K562 (cell line): Measurements from ENCODE around the gene DNAJC1.

Experiments
- CEBPG ChIP-seq, 3 experiments: fragments of 200-800 bp in 1 of 3; sonication (Bioruptor generic) in 1 of 3; sonication (generic) in 1 of 3; formaldehyde crosslinking in 1 of 3; IDR thresholded peaks in 2 of 3; conservative IDR thresholded peaks in 1 of 3; 2 replicates each; pipeline versions ENCODE4 v1.6.1 to v1.8.0; 2016 to 2022; ENCODE audit warnings: missing compliant biosample characterization in 2 of 3, missing genetic modification characterization in 2 of 3, mild to moderate bottlenecking in 1 of 3, missing genetic modification reagents in 1 of 3
- EGR1 ChIP-seq: fragments of 450-650 bp; conservative IDR thresholded peaks from 2 replicates; pipeline ENCODE4 v1.6.1; 2017; ENCODE audit warnings: mild to moderate bottlenecking
- KDM1A ChIP-seq, 2 experiments: fragments of 450-650 bp; IDR thresholded peaks; 2 replicates each; pipeline ENCODE4 v1.6.1; 2016; ENCODE audit warnings: mild to moderate bottlenecking in 2 of 2
- MAFF ChIP-seq: IDR thresholded peaks from 2 replicates; pipeline ENCODE4 v1.6.1; 2012; ENCODE audit warnings: low read length, improper control_type of control experiment
- MEF2D ChIP-seq: conservative IDR thresholded peaks from 2 replicates; pipeline ENCODE4 v1.6.1; 2016; ENCODE audit warnings: low read depth, missing genetic modification characterization, missing compliant biosample characterization
- MYBL2 ChIP-seq, 2 experiments: fragments of 450-650 bp in 1 of 2; sonication (generic) in 1 of 2; formaldehyde crosslinking in 1 of 2; IDR thresholded peaks; 2 replicates each; pipeline versions ENCODE4 v1.6.1 to v1.8.1; 2017 to 2022; ENCODE audit warnings: borderline replicate concordance in 1 of 2, inconsistent platforms in 1 of 2, low read depth in 1 of 2, mild to moderate bottlenecking in 1 of 2, missing genetic modification reagents in 1 of 2, moderate library complexity in 1 of 2
- PHF8 ChIP-seq: fragments of 200-600 bp; sonication (generic); IDR thresholded peaks from 2 replicates; pipeline ENCODE4 v1.6.1; 2012; ENCODE audit warnings: mixed run types, mild to moderate bottlenecking, inconsistent platforms, low read length, moderate library complexity, borderline replicate concordance
- POLR2AphosphoS2 ChIP-seq: IDR thresholded peaks from 2 replicates; pipeline ENCODE4 v1.6.1; 2012; ENCODE audit warnings: low read length, improper control_type of control experiment
- SP1 ChIP-seq: sonication (generic); formaldehyde crosslinking; IDR thresholded peaks from 2 replicates; pipeline ENCODE4 v1.8.1; 2022; ENCODE audit warnings: mild to moderate bottlenecking, missing genetic modification reagents
- TAF9B ChIP-seq: fragments of 450-650 bp; IDR thresholded peaks from 2 replicates; pipeline ENCODE4 v1.6.1; 2018; ENCODE audit warnings: mild to moderate bottlenecking; ENCODE audit not compliant: partially characterized antibody
- TCF3 ChIP-seq: sonication (generic); formaldehyde crosslinking; IDR thresholded peaks from 2 replicates; pipeline ENCODE4 v1.4.0; 2020; ENCODE audit warnings: mild to moderate bottlenecking, missing genetic modification reagents
- ZNF311 ChIP-seq: fragments of 250-450 bp; sonication (Bioruptor Pico); IDR thresholded peaks from 2 replicates; pipeline ENCODE4 v1.4.0; 2020; ENCODE audit warnings: mild to moderate bottlenecking, moderate library complexity
- TF ChIP-seq, protein P1 (sequence below): sonication (generic); formaldehyde crosslinking; IDR thresholded peaks from 2 replicates; pipeline ENCODE4 v1.8.0; 2022; ENCODE audit warnings: mild to moderate bottlenecking, low read depth, missing genetic modification reagents
- TF ChIP-seq, protein P2 (sequence below), 2 experiments: fragments of 150-350 bp in 1 of 2; IDR thresholded peaks; 2 replicates each; pipeline ENCODE4 v1.6.1; 2012 to 2016; ENCODE audit warnings: low read depth in 2 of 2, low read length in 2 of 2, mild to moderate bottlenecking in 1 of 2, moderate library complexity in 1 of 2

DNA sequence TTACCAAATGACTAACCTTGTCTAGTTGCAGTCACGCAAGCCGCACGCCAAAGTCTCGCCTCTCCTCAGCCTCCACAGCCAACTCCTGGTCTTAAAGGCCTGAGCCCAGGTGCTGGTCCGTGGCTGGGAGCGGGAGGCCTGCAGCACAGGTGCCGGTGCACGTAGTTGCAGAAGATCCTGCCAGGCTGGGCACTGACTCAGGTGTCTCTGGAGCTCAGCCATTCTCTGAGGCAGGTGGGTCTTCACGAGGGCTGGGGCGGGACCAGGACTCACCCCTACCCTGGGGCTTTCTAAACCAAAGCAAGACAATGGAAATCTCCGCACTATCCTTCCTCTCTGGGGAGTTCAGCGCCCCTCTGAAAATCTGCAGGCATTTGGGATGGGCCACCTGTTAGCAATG is 253.1 kb downstream of the DNAJC1 start:
- no peak for TF ChIP-seq CEBPG (CRISPR knock-in tag; IDR thresholded peaks at IDR 0.05)
- no peak for TF ChIP-seq CEBPG (tag; conservative IDR thresholded peaks at IDR 0.05 in 1 of 2, IDR thresholded peaks at IDR 0.05 in 1 of 2)
- TF ChIP-seq, protein P1, sequence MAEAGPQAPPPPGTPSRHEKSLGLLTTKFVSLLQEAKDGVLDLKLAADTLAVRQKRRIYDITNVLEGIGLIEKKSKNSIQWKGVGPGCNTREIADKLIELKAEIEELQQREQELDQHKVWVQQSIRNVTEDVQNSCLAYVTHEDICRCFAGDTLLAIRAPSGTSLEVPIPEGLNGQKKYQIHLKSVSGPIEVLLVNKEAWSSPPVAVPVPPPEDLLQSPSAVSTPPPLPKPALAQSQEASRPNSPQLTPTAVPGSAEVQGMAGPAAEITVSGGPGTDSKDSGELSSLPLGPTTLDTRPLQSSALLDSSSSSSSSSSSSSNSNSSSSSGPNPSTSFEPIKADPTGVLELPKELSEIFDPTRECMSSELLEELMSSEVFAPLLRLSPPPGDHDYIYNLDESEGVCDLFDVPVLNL: no peak
- TF ChIP-seq MAFF: no peak
- no peak for TF ChIP-seq SP1 (CRISPR knock-in tag)
- TF ChIP-seq KDM1A (IDR thresholded peaks at IDR 0.05): no peak
- TF ChIP-seq MYBL2 (IDR thresholded peaks at IDR 0.05; ENCODE audit: low read depth): no peak
- no peak for TF ChIP-seq MYBL2 (CRISPR knock-in tag; IDR thresholded peaks at IDR 0.05; ENCODE audit: borderline replicate concordance)
- no peak for TF ChIP-seq POLR2AphosphoS2
- no peak for TF ChIP-seq MEF2D (tag)
- no peak for TF ChIP-seq TCF3 (CRISPR knock-in tag)
- no peak for TF ChIP-seq TAF9B
- no peak for TF ChIP-seq EGR1
- TF ChIP-seq, protein P2, sequence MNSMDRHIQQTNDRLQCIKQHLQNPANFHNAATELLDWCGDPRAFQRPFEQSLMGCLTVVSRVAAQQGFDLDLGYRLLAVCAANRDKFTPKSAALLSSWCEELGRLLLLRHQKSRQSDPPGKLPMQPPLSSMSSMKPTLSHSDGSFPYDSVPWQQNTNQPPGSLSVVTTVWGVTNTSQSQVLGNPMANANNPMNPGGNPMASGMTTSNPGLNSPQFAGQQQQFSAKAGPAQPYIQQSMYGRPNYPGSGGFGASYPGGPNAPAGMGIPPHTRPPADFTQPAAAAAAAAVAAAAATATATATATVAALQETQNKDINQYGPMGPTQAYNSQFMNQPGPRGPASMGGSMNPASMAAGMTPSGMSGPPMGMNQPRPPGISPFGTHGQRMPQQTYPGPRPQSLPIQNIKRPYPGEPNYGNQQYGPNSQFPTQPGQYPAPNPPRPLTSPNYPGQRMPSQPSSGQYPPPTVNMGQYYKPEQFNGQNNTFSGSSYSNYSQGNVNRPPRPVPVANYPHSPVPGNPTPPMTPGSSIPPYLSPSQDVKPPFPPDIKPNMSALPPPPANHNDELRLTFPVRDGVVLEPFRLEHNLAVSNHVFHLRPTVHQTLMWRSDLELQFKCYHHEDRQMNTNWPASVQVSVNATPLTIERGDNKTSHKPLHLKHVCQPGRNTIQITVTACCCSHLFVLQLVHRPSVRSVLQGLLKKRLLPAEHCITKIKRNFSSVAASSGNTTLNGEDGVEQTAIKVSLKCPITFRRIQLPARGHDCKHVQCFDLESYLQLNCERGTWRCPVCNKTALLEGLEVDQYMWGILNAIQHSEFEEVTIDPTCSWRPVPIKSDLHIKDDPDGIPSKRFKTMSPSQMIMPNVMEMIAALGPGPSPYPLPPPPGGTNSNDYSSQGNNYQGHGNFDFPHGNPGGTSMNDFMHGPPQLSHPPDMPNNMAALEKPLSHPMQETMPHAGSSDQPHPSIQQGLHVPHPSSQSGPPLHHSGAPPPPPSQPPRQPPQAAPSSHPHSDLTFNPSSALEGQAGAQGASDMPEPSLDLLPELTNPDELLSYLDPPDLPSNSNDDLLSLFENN (IDR thresholded peaks at IDR 0.05; ENCODE audit: low read depth in 2 of 2, low read length in 2 of 2): no peak
- no peak for TF ChIP-seq PHF8
- no peak for TF ChIP-seq ZNF311 (CRISPR knock-in tag)
